Neural crest cell (in vitro differentiated cells): ENCODE data around the gene NIN. TPM values are rescaled to one million over a fixed set of nuclear protein-coding genes. Genes with fewer than 3 reads are reported as not detected.
"Not testable (repeated sequence)": the region's sequence is repeated elsewhere in the genome, so short reads cannot be mapped to it uniquely, and the experiment has no call there.

Experiments used
- DNase-seq: peaks from one replicate; pipeline ENCODE4 v3.0.0; 2021; ENCODE audit warnings: low read depth, mixed read lengths, low spot score
- H3K27ac Mint-ChIP-seq: one replicate; pipeline ENCODE4 v1.8.0; 2021; ENCODE audit warnings: mild to moderate bottlenecking, mixed read lengths; ENCODE audit not compliant: unreplicated experiment
- H3K27me3 Mint-ChIP-seq: 2 replicates; pipeline ENCODE4 v1.8.0; 2021; ENCODE audit warnings: low read depth, mild to moderate bottlenecking, mixed read lengths
- H3K36me3 Mint-ChIP-seq: 2 replicates; pipeline ENCODE4 v1.8.0; 2021; ENCODE audit warnings: low read depth, mild to moderate bottlenecking, mixed read lengths
- H3K4me1 Mint-ChIP-seq: 2 replicates; pipeline ENCODE4 v1.8.0; 2021; ENCODE audit warnings: mixed read lengths
- H3K4me3 Mint-ChIP-seq: one replicate; pipeline ENCODE4 v1.8.0; 2021; ENCODE audit warnings: mild to moderate bottlenecking, mixed read lengths
- H3K9me3 Mint-ChIP-seq: 2 replicates; pipeline ENCODE4 v1.8.0; 2021; ENCODE audit warnings: mixed read lengths
- CTCF ChIP-seq: fragments of 200-600 bp; sonication (generic); conservative IDR thresholded peaks from 2 replicates; pipeline ENCODE4 v1.5.0; 2021; ENCODE audit warnings: antibody characterized with exemption, mild to moderate bottlenecking
- total RNA-seq: library from RNA; stranded (reverse); gene quantifications from 2 replicates; pipeline ENCODE4 v1.2.1, GENCODE V29; 2021

Gene NIN
- total RNA-seq, 1 donor from 2014 or later, result 94.9 TPM

- Mint-ChIP-seq H3K9me3 (peaks cover 9% of the 10 kb centered on the region), H3K4me3 (no peak overlapping the region), H3K27ac (no peak overlapping the region), H3K4me1 (no peaks in the 10 kb centered on the region), H3K27me3 (no peaks in the 10 kb centered on the region), H3K36me3 (peaks cover 2% of the 10 kb centered on the region)
- no peak for TF ChIP-seq CTCF
- no peak for DNase-seq
Observed at GRCh38 chr14:50705026-50705593, 125.9 kb downstream of the NIN start.

DNA sequence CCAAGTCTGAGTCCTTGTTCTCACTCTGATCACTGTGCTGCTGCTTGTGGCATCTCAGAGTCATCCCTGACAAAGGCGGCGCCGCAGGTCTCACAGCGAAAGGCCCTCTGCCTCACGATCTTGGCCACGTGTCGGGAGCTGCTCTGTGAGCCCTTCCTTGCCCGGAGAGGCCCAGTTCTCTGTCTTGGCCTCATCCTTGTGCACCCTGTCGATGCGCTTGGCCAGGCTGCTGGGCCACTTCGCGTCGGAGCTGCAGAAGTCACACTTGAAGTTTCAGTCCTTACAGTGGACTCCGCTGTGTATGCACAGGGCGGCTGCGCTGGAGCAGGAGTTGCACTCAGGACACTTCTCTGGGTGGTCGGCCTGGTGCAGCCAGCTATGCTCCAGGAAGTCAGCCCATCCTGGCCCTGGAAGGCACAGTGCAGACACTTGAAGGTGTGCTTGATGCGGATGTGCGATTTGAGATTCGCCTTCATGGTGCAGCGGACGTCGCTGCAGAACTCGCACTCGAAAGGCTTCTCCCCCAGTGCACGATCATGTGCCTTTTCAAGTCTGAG, 126.4 kb downstream of the NIN start:
- Mint-ChIP-seq H3K9me3 (peaks cover 14% of the 10 kb centered on the region), H3K4me3 (no peak overlapping the region), H3K27me3 (no peaks in the 10 kb centered on the region), H3K27ac (no peak overlapping the region), H3K36me3 (peaks cover 2% of the 10 kb centered on the region), H3K4me1 (no peaks in the 10 kb centered on the region)
- TF ChIP-seq CTCF, result no peak
- DNase-seq, result no peak

GRCh38 chr14:50697659-50698290, 133.2 kb downstream of the NIN start:
- Mint-ChIP-seq H3K27ac (no peak overlapping the region), H3K9me3 (peaks cover 28% of the 10 kb centered on the region), H3K36me3 (peaks cover 6% of the 10 kb centered on the region), H3K4me3 (no peak overlapping the region), H3K27me3 (peaks cover 5% of the 10 kb centered on the region), H3K4me1 (no peaks in the 10 kb centered on the region)
- TF ChIP-seq CTCF, result no peak
- no peak for DNase-seq

DNA sequence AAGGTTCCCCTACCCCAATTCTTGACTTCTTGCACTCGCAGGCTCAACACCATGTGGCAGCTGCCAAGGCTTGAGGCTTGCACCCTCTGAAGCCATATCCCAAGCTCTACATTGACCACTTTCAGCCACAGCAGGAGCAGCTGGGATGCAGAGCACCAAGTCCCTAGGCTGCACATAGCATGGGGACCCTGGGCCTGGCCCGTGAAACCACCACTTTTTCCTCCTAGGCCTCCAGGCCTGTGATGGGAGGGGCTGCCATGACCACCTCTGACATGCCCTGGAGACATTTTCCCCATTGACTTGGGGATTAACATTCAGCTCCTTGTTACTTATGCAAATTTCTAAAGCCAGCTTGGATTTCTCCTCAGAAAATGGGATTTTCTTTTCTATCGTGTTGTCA, 136.7 kb downstream of the NIN start:
- H3K4me3 Mint-ChIP-seq, H3K27ac Mint-ChIP-seq, H3K36me3 Mint-ChIP-seq, H3K4me1 Mint-ChIP-seq, DNase-seq, H3K27me3 Mint-ChIP-seq: not testable (repeated sequence)
- peaks cover 22% of the 10 kb centered on the region for H3K9me3 Mint-ChIP-seq

- no peaks in the 10 kb centered on the region for H3K4me1 Mint-ChIP-seq
- no peak for DNase-seq
- TF ChIP-seq CTCF, result no peak
- no peak overlapping the region for H3K4me3 Mint-ChIP-seq
- H3K27ac Mint-ChIP-seq, result no peak overlapping the region
- no peaks in the 10 kb centered on the region for H3K36me3 Mint-ChIP-seq
- H3K9me3 Mint-ChIP-seq, result peaks cover 5% of the 10 kb centered on the region
- no peaks in the 10 kb centered on the region for H3K27me3 Mint-ChIP-seq
Observed at GRCh38 chr14:50688875-50689274, 142.1 kb downstream of the NIN start.

DNA sequence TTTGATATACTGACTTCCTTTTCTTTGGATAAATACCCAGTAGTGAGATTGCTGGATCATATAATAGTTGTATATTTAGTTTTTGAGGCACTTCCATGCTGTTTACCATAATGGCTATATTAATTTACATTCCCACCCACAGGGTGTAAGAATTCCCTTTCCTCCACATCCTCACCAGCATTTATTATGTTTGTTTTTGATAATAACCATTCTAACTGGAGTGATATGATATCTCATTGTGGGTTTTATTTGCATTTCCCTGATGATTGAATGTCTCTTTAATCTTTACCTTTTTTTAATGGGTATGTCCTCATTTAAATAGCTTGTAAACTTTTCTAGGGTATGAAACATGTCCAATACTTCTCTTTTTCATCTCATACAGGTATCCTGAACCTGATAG, 151.3 kb downstream of the NIN start:
- Mint-ChIP-seq H3K4me3 (no peak overlapping the region), H3K27ac (no peak overlapping the region), H3K27me3 (no peaks in the 10 kb centered on the region), H3K4me1 (peaks cover 5% of the 10 kb centered on the region), H3K36me3 (no peaks in the 10 kb centered on the region), H3K9me3 (peaks cover 2% of the 10 kb centered on the region)
- TF ChIP-seq CTCF, result no peak
- DNase-seq, result no peak
